GM21723 (cell line): ENCODE results near the gene ZNF429.
"Not testable (repeated sequence)": the region's sequence is repeated elsewhere in the genome, so short reads cannot be mapped to it uniquely, and the experiment has no call there.

Experiments used
- ATAC-seq: cut with Tn5 transposase; IDR thresholded peaks from one replicate; pipeline ENCODE4 v1.9.1; 2021; ENCODE audit warnings: mild to moderate bottlenecking, moderate library complexity; ENCODE audit not compliant: unreplicated experiment

Gene ZNF429

GRCh38 chr19:21512609-21513008, 7.2 kb downstream of the ZNF429 start:
- ATAC-seq: not testable (repeated sequence)

- no peak for ATAC-seq
Measured at GRCh38 chr19:21513651-21514050, 8.2 kb downstream of the ZNF429 start.

GRCh38 chr19:21519488-21519887, 14.1 kb downstream of the ZNF429 start:
- no peak for ATAC-seq

GRCh38 chr19:21532904-21533303, 27.5 kb downstream of the ZNF429 start:
- ATAC-seq: no peak

GRCh38 chr19:21536741-21537290, 31.4 kb downstream of the ZNF429 start:
- ATAC-seq: not testable (repeated sequence)

- ATAC-seq: no peak
Measured at GRCh38 chr19:21559444-21559843, 54.0 kb downstream of the ZNF429 start.

GRCh38 chr19:21564406-21564805, 59.0 kb downstream of the ZNF429 start:
- no peak for ATAC-seq

- no peak for ATAC-seq
Measured at GRCh38 chr19:21566073-21566472, 60.7 kb downstream of the ZNF429 start.

- not testable (repeated sequence) for ATAC-seq
Measured at GRCh38 chr19:21567806-21568205, 62.4 kb downstream of the ZNF429 start.

- ATAC-seq: no peak
Measured at GRCh38 chr19:21568816-21569493, 63.6 kb downstream of the ZNF429 start.

- ATAC-seq: no peak
Measured at GRCh38 chr19:21569494-21569865, 64.1 kb downstream of the ZNF429 start.

- ATAC-seq: no peak
Measured at GRCh38 chr19:21571316-21571715, 65.9 kb downstream of the ZNF429 start.

GRCh38 chr19:21574607-21575006, 69.2 kb downstream of the ZNF429 start:
- no peak for ATAC-seq

- ATAC-seq: no peak
Measured at GRCh38 chr19:21576481-21576880, 71.1 kb downstream of the ZNF429 start.

- ATAC-seq: no peak
Measured at GRCh38 chr19:21580101-21580500, 74.7 kb downstream of the ZNF429 start.

- ATAC-seq: no peak
Measured at GRCh38 chr19:21580818-21581217, 75.4 kb downstream of the ZNF429 start.

GRCh38 chr19:21581646-21582240, 76.3 kb downstream of the ZNF429 start:
- no peak for ATAC-seq

- no peak for ATAC-seq
Measured at GRCh38 chr19:21584537-21584936, 79.1 kb downstream of the ZNF429 start.

- ATAC-seq: no peak
Measured at GRCh38 chr19:21585281-21585890, 80.0 kb downstream of the ZNF429 start.

- ATAC-seq: no peak
Measured at GRCh38 chr19:21586311-21587116, 81.1 kb downstream of the ZNF429 start.

GRCh38 chr19:21587117-21587461, 81.7 kb downstream of the ZNF429 start:
- ATAC-seq: no peak
